MM.1S (cell line): ENCODE results near the gene YPEL1.

Experiments used
- EZH2 ChIP-seq: fragments of 300-600 bp; sonication (generic); optimal IDR thresholded peaks from 2 replicates; pipeline ENCODE3; 2017; ENCODE audit warnings: low read depth, mild to moderate bottlenecking, antibody characterized with exemption, low read length, mixed read lengths
- EZH2phosphoT487 ChIP-seq: fragments of 300-600 bp; sonication (generic); IDR thresholded peaks from 2 replicates; pipeline ENCODE4 v1.6.1; 2018; ENCODE audit warnings: antibody characterized with exemption, low read length
- TF ChIP-seq, protein P1 (sequence below): fragments of 300-600 bp; sonication (generic); IDR thresholded peaks from 2 replicates; pipeline ENCODE4 v1.5.1; 2016; ENCODE audit warnings: antibody characterized with exemption, low read length, mixed read lengths

DNA sequence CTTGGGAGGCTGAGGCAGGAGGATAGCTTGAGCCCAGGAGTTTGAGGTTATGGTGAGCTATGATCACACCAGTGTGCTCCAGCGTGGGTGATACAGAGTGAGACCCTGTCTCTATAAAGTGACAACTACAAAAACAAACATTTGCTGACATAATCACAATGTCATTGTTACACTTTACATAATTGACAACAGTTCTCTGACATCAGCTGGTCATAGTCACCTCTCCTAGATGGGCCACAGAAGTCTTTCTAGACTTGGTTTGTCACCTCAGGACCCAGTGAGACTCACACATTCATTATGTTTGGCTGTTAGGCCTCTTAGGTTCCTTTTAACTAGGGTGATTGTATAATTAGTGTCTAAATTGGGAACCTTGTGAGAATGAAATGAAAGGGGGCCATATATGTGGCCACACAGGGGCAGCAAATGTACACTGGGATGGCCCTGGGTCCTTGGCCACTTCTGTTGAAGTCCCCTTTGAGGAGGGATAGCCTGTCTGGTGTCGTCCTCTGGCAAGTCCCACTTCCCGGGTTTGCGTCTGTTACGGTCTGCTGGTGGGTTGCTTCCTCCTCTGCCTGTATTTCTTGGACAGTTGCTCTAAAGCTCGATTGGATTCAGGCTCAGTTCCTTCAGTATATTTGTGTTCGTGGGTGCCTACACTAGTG, 75.6 kb downstream of the YPEL1 start:
- TF ChIP-seq, protein P1, sequence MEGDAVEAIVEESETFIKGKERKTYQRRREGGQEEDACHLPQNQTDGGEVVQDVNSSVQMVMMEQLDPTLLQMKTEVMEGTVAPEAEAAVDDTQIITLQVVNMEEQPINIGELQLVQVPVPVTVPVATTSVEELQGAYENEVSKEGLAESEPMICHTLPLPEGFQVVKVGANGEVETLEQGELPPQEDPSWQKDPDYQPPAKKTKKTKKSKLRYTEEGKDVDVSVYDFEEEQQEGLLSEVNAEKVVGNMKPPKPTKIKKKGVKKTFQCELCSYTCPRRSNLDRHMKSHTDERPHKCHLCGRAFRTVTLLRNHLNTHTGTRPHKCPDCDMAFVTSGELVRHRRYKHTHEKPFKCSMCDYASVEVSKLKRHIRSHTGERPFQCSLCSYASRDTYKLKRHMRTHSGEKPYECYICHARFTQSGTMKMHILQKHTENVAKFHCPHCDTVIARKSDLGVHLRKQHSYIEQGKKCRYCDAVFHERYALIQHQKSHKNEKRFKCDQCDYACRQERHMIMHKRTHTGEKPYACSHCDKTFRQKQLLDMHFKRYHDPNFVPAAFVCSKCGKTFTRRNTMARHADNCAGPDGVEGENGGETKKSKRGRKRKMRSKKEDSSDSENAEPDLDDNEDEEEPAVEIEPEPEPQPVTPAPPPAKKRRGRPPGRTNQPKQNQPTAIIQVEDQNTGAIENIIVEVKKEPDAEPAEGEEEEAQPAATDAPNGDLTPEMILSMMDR: no peak
- TF ChIP-seq EZH2: no peak
- TF ChIP-seq EZH2phosphoT487: no peak
